Liver (tissue), 9 donors: ENCODE measurements around the gene UNC5B. TPM values are rescaled to one million over a fixed set of nuclear protein-coding genes. Genes with fewer than 3 reads are reported as not detected.
A peak's percentile ranks its signal among the peaks of the same experiment; 100 is the strongest.

Experiments
- DNase-seq: peaks from one replicate; pipeline ENCODE4 v3.0.0-alpha.2; 2017; ENCODE audit warnings: low spot score
- H3K27ac ChIP-seq, 2 donors: one replicate each; pipeline ENCODE4 v1.7.0; 2013; ENCODE audit warnings: inconsistent platforms in 2 of 2, low read length in 2 of 2, control low read depth in 1 of 2, low read depth in 1 of 2, mild to moderate bottlenecking in 1 of 2
- H3K27me3 ChIP-seq, 4 donors: one replicate each; pipeline versions ENCODE4 v1.6.1 to v1.7.0; 2013; ENCODE audit warnings: low read length in 3 of 4, inconsistent platforms in 1 of 4, mild to moderate bottlenecking in 1 of 4, moderate library complexity in 1 of 4; ENCODE audit not compliant: control insufficient read depth in 4 of 4, insufficient read depth in 4 of 4
- H3K36me3 ChIP-seq, 4 donors: one replicate each; pipeline versions ENCODE4 v1.6.1 to v1.7.0; 2013; ENCODE audit warnings: low read length in 3 of 4, mild to moderate bottlenecking in 3 of 4, low read depth in 1 of 4, moderate library complexity in 1 of 4; ENCODE audit not compliant: control insufficient read depth in 4 of 4, insufficient read depth in 3 of 4
- H3K4me1 ChIP-seq, 4 donors: one replicate each; pipeline versions ENCODE4 v1.6.1 to v1.7.0; 2013; ENCODE audit warnings: low read length in 3 of 4, mild to moderate bottlenecking in 3 of 4, moderate library complexity in 1 of 4; ENCODE audit not compliant: control insufficient read depth in 4 of 4, insufficient read depth in 4 of 4
- H3K4me3 ChIP-seq, 3 donors: one replicate each; pipeline versions ENCODE4 v1.6.1 to v1.7.0; 2013; ENCODE audit warnings: low read length in 3 of 3, control low read depth in 1 of 3, low read depth in 1 of 3, mild to moderate bottlenecking in 1 of 3
- H3K9ac ChIP-seq, 2 donors: one replicate each; pipeline ENCODE4 v1.7.0; 2013; ENCODE audit warnings: low read length in 2 of 2, mild to moderate bottlenecking in 2 of 2, moderate library complexity in 2 of 2, control low read depth in 1 of 2, low read depth in 1 of 2
- H3K9me3 ChIP-seq, 4 donors: one replicate each; pipeline versions ENCODE4 v1.6.1 to v1.7.0; 2013; ENCODE audit warnings: low read length in 3 of 4; ENCODE audit not compliant: control insufficient read depth in 4 of 4
- EGR1 ChIP-seq, 2 donors: IDR thresholded peaks; 2 replicates each; pipeline ENCODE4 v1.6.1; 2016 to 2018; ENCODE audit warnings: antibody characterized with exemption in 2 of 2, low read depth in 2 of 2
- FOXA2 ChIP-seq: IDR thresholded peaks from 2 replicates; pipeline ENCODE4 v1.6.1; 2016; ENCODE audit warnings: antibody characterized with exemption
- HNF4A ChIP-seq, 2 donors: conservative IDR thresholded peaks; 2 replicates each; pipeline ENCODE4 v1.6.1; 2016; ENCODE audit warnings: antibody characterized with exemption in 2 of 2, mild to moderate bottlenecking in 2 of 2
- JUND ChIP-seq, 2 donors: IDR thresholded peaks; 2 replicates each; pipeline ENCODE4 v1.6.1; 2016; ENCODE audit warnings: antibody characterized with exemption in 2 of 2
- NR2F2 ChIP-seq: IDR thresholded peaks from 2 replicates; pipeline ENCODE4 v1.6.1; 2016; ENCODE audit warnings: antibody characterized with exemption
- RAD21 ChIP-seq, 2 donors: IDR thresholded peaks; 2 replicates each; pipeline ENCODE4 v1.6.1; 2016; ENCODE audit warnings: antibody characterized with exemption in 2 of 2, mild to moderate bottlenecking in 2 of 2
- RXRA ChIP-seq, 2 donors: IDR thresholded peaks; 2 replicates each; pipeline ENCODE4 v1.6.1; 2017 to 2018; ENCODE audit warnings: antibody characterized with exemption in 2 of 2, mild to moderate bottlenecking in 1 of 2
- SP1 ChIP-seq: IDR thresholded peaks from 2 replicates; pipeline ENCODE4 v1.6.1; 2018; ENCODE audit warnings: antibody characterized with exemption, mild to moderate bottlenecking
- TAF1 ChIP-seq: conservative IDR thresholded peaks from 2 replicates; pipeline ENCODE4 v1.6.1; 2016; ENCODE audit warnings: antibody characterized with exemption, mild to moderate bottlenecking
- YY1 ChIP-seq: IDR thresholded peaks from 2 replicates; pipeline ENCODE4 v1.6.1; 2016; ENCODE audit warnings: antibody characterized with exemption, mild to moderate bottlenecking
- WGBS: extraction: QIAGEN DNeasy Blood & Tissue Kit; methylation state at CpG from one replicate; pipeline ENCODE4 v1.1.7; 2013; 5-methylcytosine and 5-hydroxymethylcytosine counted together
- polyA plus RNA-seq, 2 donors: library from polyadenylated mRNA; stranded (reverse) in 1 of 2; unstranded in 1 of 2; fragments of 200-250 nt in 1 of 2; fragments of >200 nt in 1 of 2; fragmentation: Nextera tagmentation in 1 of 2; extraction: Ambion mirVana in 1 of 2; gene quantifications; one replicate each; pipeline versions ENCODE4 v1.2.1 to v1.2.3, GENCODE V29; 2013 to 2015
- total RNA-seq, 2 donors: library from RNA; depleted of rRNA; stranded (reverse); fragments of >200 nt; gene quantifications; one replicate each; pipeline ENCODE4 v1.2.3, GENCODE V29; 2014
- TF ChIP-seq, protein P1 (sequence below): IDR thresholded peaks from 2 replicates; pipeline ENCODE4 v1.6.1; 2016; ENCODE audit warnings: antibody characterized with exemption
- TF ChIP-seq, protein P2 (sequence below): IDR thresholded peaks from 2 replicates; pipeline ENCODE4 v1.6.1; 2016; ENCODE audit warnings: antibody characterized with exemption
- TF ChIP-seq, protein P3 (sequence below): IDR thresholded peaks from 2 replicates; pipeline ENCODE4 v1.6.1; 2016; ENCODE audit warnings: antibody characterized with exemption, mild to moderate bottlenecking
- TF ChIP-seq, protein P4 (sequence below): IDR thresholded peaks from 2 replicates; pipeline ENCODE4 v1.6.1; 2016; ENCODE audit warnings: antibody characterized with exemption
- donor health status: healthy.
- donor health status: healthy.
- donor health status: healthy.
- donor health status: healthy.
- donor health status: healthy.

UNC5B gene
- total and polyA plus RNA-seq, 4 donors, result 0.56 to 1.8 (median 1.3) TPM

DNA sequence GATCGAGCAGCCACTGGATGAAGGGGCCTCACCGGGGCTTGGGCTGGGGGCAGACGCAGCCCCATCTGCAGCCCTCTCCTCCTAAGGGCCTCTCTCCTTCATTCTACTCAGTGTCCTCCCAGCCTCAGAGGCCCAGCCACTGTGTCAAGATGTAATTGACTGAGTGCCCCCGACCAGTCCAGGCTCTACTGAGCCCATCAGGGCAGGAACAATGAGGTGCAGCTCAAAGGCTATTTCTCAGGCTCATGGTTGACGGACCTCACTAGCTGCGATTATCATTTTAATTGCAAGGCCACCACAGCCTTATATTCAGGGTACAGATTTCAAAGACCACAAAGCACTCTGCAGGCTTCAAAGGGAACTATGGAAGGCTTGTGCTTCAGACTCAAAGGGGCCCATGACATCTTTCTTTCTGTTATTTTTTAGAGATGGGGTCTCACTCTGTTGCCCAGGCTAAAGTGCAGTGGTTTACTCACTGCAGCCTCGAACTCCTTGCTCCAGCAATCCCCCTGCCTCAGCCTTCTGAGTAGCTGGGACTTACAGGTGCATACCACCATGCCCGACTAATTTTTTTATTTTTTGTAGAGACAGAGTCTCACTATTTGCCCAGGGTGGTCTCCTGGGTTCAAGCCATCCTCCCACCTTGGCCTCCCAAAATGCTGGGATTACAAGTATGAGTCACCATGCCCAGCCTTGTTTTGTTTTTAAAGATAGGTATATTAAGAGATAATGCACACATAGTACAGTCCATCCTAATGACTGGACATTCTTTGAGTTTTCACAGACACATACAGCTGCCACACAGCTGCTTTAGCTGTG lies 130.4 kb downstream of the UNC5B start:
- Histone ChIP-seq H3K36me3 (no peaks in the 10 kb centered on the region), H3K4me3 (no peak overlapping the region), H3K4me1 (peaks cover 34 to 67% (median 45%) of the 10 kb centered on the region in 4 donors), H3K27ac (no peak overlapping the region), H3K9ac (no peak overlapping the region), H3K27me3 (no peaks in the 10 kb centered on the region), H3K9me3 (no peaks in the 10 kb centered on the region)
- no peak for DNase-seq
- TF ChIP-seq SP1 (no peak), JUND (IDR thresholded peaks at IDR 0.05) (peak in 1 of 2 donors; percentile 15), NR2F2 (no peak)
- TF ChIP-seq, protein P1, sequence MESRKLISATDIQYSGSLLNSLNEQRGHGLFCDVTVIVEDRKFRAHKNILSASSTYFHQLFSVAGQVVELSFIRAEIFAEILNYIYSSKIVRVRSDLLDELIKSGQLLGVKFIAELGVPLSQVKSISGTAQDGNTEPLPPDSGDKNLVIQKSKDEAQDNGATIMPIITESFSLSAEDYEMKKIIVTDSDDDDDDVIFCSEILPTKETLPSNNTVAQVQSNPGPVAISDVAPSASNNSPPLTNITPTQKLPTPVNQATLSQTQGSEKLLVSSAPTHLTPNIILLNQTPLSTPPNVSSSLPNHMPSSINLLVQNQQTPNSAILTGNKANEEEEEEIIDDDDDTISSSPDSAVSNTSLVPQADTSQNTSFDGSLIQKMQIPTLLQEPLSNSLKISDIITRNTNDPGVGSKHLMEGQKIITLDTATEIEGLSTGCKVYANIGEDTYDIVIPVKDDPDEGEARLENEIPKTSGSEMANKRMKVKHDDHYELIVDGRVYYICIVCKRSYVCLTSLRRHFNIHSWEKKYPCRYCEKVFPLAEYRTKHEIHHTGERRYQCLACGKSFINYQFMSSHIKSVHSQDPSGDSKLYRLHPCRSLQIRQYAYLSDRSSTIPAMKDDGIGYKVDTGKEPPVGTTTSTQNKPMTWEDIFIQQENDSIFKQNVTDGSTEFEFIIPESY, result no peak
- 94% methylated on average over 8 of the region's 8 CpGs for WGBS

DNA sequence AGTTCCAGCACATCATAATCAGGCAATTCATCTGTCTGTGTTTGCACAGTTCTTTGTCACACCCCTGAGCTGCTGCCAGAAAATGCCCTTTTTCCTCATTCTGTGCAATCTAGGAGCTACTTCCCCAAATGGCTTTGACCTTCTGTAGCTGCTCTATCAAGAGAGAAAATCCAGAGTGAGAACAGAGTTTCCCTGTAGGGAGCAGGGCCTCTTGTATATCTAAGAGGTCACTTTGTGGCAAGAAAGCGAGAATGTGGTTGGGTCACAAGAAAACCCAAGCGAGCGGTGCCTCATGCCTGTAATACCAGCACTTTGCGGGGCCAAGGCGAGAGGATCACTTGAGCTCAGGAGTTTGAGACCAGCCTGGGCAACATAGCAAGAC lies 131.0 kb downstream of the UNC5B start:
- H3K27me3 ChIP-seq, result no peaks in the 10 kb centered on the region
- DNase-seq, result no peak
- no peaks in the 10 kb centered on the region for H3K36me3 ChIP-seq
- H3K9me3 ChIP-seq, result no peaks in the 10 kb centered on the region
- peak overlapping the region in 1 of 2 donors; percentile 15 for H3K27ac ChIP-seq
- TF ChIP-seq NR2F2 (no peak), EGR1 (IDR thresholded peaks at IDR 0.05; ENCODE audit: low read depth in 2 of 2) (peak in 1 of 2 donors; percentile 40), RXRA (IDR thresholded peaks at IDR 0.05) (peak; percentile 41 to 84), RAD21 (IDR thresholded peaks at IDR 0.05) (peak in 1 of 2 donors; percentile 31), HNF4A (conservative IDR thresholded peaks at IDR 0.05) (peak in 1 of 2 donors; percentile 44), JUND (IDR thresholded peaks at IDR 0.05) (peak in 1 of 2 donors; percentile 47), FOXA2 (no peak), YY1 (no peak), SP1 (peak; percentile 32), TAF1 (no peak)
- TF ChIP-seq, protein P1, result peak; percentile 31
- TF ChIP-seq, protein P2, sequence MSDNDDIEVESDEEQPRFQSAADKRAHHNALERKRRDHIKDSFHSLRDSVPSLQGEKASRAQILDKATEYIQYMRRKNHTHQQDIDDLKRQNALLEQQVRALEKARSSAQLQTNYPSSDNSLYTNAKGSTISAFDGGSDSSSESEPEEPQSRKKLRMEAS, result peak; percentile 75
- TF ChIP-seq, protein P3, sequence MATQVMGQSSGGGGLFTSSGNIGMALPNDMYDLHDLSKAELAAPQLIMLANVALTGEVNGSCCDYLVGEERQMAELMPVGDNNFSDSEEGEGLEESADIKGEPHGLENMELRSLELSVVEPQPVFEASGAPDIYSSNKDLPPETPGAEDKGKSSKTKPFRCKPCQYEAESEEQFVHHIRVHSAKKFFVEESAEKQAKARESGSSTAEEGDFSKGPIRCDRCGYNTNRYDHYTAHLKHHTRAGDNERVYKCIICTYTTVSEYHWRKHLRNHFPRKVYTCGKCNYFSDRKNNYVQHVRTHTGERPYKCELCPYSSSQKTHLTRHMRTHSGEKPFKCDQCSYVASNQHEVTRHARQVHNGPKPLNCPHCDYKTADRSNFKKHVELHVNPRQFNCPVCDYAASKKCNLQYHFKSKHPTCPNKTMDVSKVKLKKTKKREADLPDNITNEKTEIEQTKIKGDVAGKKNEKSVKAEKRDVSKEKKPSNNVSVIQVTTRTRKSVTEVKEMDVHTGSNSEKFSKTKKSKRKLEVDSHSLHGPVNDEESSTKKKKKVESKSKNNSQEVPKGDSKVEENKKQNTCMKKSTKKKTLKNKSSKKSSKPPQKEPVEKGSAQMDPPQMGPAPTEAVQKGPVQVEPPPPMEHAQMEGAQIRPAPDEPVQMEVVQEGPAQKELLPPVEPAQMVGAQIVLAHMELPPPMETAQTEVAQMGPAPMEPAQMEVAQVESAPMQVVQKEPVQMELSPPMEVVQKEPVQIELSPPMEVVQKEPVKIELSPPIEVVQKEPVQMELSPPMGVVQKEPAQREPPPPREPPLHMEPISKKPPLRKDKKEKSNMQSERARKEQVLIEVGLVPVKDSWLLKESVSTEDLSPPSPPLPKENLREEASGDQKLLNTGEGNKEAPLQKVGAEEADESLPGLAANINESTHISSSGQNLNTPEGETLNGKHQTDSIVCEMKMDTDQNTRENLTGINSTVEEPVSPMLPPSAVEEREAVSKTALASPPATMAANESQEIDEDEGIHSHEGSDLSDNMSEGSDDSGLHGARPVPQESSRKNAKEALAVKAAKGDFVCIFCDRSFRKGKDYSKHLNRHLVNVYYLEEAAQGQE, result no peak
- TF ChIP-seq, protein P4, sequence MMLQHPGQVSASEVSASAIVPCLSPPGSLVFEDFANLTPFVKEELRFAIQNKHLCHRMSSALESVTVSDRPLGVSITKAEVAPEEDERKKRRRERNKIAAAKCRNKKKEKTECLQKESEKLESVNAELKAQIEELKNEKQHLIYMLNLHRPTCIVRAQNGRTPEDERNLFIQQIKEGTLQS, result no peak
- H3K4me1 ChIP-seq, result peaks cover 35 to 67% (median 45%) of the 10 kb centered on the region in 4 donors
- no peak overlapping the region for H3K9ac ChIP-seq
- no peak overlapping the region for H3K4me3 ChIP-seq
- WGBS, result 86% methylated on average over 5 of the region's 5 CpGs
